Measurements from ENCODE around the gene SLC6A8.
"Not testable (repeated sequence)": the region's sequence is repeated elsewhere in the genome, so short reads cannot be mapped to it uniquely, and the experiment has no call there.

The SLC6A8 gene

GRCh38 chrX:153692611-153693156 is 5.0 kb downstream of the SLC6A8 start:
- H3K9me3 ChIP-seq (ENCODE audit: severe bottlenecking), result no peaks in the 10 kb centered on the region
- no peaks in the 10 kb centered on the region for H3K27me3 ChIP-seq (ENCODE audit: insufficient read depth, poor library complexity, severe bottlenecking)
- peaks cover 5% of the 10 kb centered on the region; the same call in 1 of the 2 replicates for H3K36me3 ChIP-seq (ENCODE audit: low read depth)
- no peaks in the 10 kb centered on the region for H3K4me1 ChIP-seq (ENCODE audit: insufficient read depth, poor library complexity, severe bottlenecking)
- DNase-seq (ENCODE audit: low spot score) (no peak), ATAC-seq (ENCODE audit: low read depth) (no peak)
- H3K27ac ChIP-seq (ENCODE audit: poor library complexity, severe bottlenecking), result no peak overlapping the region
- no peak overlapping the region for H3K4me3 ChIP-seq (ENCODE audit: severe bottlenecking)
- TF ChIP-seq, protein P1, sequence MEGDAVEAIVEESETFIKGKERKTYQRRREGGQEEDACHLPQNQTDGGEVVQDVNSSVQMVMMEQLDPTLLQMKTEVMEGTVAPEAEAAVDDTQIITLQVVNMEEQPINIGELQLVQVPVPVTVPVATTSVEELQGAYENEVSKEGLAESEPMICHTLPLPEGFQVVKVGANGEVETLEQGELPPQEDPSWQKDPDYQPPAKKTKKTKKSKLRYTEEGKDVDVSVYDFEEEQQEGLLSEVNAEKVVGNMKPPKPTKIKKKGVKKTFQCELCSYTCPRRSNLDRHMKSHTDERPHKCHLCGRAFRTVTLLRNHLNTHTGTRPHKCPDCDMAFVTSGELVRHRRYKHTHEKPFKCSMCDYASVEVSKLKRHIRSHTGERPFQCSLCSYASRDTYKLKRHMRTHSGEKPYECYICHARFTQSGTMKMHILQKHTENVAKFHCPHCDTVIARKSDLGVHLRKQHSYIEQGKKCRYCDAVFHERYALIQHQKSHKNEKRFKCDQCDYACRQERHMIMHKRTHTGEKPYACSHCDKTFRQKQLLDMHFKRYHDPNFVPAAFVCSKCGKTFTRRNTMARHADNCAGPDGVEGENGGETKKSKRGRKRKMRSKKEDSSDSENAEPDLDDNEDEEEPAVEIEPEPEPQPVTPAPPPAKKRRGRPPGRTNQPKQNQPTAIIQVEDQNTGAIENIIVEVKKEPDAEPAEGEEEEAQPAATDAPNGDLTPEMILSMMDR (IDR thresholded peaks at IDR 0.05; ENCODE audit: poor library complexity, severe bottlenecking), result no peak

GRCh38 chrX:153693216-153694086 is 5.7 kb downstream of the SLC6A8 start:
- no peak overlapping the region for H3K4me3 ChIP-seq (ENCODE audit: severe bottlenecking)
- DNase-seq (ENCODE audit: low spot score) (no peak), ATAC-seq (ENCODE audit: low read depth) (no peak)
- TF ChIP-seq, protein P1 (IDR thresholded peaks at IDR 0.05; ENCODE audit: poor library complexity, severe bottlenecking), result no peak
- no peaks in the 10 kb centered on the region for H3K4me1 ChIP-seq (ENCODE audit: insufficient read depth, poor library complexity, severe bottlenecking)
- H3K27me3 ChIP-seq (ENCODE audit: insufficient read depth, poor library complexity, severe bottlenecking), result no peaks in the 10 kb centered on the region
- no peaks in the 10 kb centered on the region for H3K9me3 ChIP-seq (ENCODE audit: severe bottlenecking)
- H3K27ac ChIP-seq (ENCODE audit: poor library complexity, severe bottlenecking), result no peak overlapping the region
- peaks cover 5% of the 10 kb centered on the region; the same call in 1 of the 2 replicates for H3K36me3 ChIP-seq (ENCODE audit: low read depth)

DNA sequence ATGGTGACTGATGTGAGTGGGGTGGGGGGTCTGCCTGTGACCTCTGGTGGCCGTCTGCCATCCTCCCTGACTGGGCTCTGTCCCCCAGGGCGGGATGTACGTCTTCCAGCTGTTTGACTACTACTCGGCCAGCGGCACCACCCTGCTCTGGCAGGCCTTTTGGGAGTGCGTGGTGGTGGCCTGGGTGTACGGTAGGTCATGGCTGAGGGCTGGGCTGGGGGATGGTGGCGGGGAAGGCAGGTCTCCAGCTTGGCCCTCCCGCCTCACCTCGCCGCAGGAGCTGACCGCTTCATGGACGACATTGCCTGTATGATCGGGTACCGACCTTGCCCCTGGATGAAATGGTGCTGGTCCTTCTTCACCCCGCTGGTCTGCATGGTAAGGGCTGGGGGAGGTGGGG is 6.5 kb downstream of the SLC6A8 start:
- not testable (repeated sequence) for H3K4me3 ChIP-seq (ENCODE audit: severe bottlenecking); H3K27ac ChIP-seq (ENCODE audit: poor library complexity, severe bottlenecking); H3K9me3 ChIP-seq (ENCODE audit: severe bottlenecking); H3K36me3 ChIP-seq (ENCODE audit: low read depth); ATAC-seq (ENCODE audit: low read depth); DNase-seq (ENCODE audit: low spot score); H3K27me3 ChIP-seq (ENCODE audit: insufficient read depth, poor library complexity, severe bottlenecking); H3K4me1 ChIP-seq (ENCODE audit: insufficient read depth, poor library complexity, severe bottlenecking)

DNA sequence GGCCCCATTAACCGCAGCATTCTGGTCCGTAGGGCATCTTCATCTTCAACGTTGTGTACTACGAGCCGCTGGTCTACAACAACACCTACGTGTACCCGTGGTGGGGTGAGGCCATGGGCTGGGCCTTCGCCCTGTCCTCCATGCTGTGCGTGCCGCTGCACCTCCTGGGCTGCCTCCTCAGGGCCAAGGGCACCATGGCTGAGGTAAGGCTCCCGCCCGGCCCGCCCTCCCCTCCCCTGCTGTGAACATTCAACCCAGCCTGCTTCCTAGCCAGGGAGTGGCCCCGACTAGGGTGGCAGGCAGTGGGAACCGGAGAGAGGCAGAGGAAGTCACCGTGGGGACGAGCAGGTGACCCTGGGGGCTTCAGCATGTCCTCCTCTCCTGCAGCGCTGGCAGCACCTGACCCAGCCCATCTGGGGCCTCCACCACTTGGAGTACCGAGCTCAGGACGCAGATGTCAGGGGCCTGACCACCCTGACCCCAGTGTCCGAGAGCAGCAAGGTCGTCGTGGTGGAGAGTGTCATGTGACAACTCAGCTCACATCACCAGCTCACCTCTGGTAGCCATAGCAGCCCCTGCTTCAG is 7.1 kb downstream of the SLC6A8 start:
- no peak overlapping the region for H3K4me3 ChIP-seq (ENCODE audit: severe bottlenecking)
- ATAC-seq (ENCODE audit: low read depth) (no peak), DNase-seq (ENCODE audit: low spot score) (no peak)
- no peaks in the 10 kb centered on the region for H3K4me1 ChIP-seq (ENCODE audit: insufficient read depth, poor library complexity, severe bottlenecking)
- no peaks in the 10 kb centered on the region for H3K27me3 ChIP-seq (ENCODE audit: insufficient read depth, poor library complexity, severe bottlenecking)
- TF ChIP-seq, protein P1 (IDR thresholded peaks at IDR 0.05; ENCODE audit: poor library complexity, severe bottlenecking), result no peak
- no peaks in the 10 kb centered on the region for H3K9me3 ChIP-seq (ENCODE audit: severe bottlenecking)
- H3K36me3 ChIP-seq (ENCODE audit: low read depth), result peaks cover 5% of the 10 kb centered on the region; the same call in 1 of the 2 replicates
- H3K27ac ChIP-seq (ENCODE audit: poor library complexity, severe bottlenecking), result no peak overlapping the region

DNA sequence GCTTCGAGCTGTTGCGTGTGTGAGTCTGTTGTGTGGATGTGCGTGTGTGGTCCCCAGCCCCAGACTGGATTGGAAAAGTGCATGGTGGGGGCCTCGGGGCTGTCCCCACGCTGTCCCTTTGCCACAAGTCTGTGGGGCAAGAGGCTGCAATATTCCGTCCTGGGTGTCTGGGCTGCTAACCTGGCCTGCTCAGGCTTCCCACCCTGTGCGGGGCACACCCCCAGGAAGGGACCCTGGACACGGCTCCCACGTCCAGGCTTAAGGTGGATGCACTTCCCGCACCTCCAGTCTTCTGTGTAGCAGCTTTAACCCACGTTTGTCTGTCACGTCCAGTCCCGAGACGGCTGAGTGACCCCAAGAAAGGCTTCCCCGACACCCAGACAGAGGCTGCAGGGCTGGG is 8.4 kb downstream of the SLC6A8 start:
- Histone ChIP-seq H3K9me3 (ENCODE audit: severe bottlenecking) (no peaks in the 10 kb centered on the region), H3K4me3 (ENCODE audit: severe bottlenecking) (no peak overlapping the region), H3K36me3 (ENCODE audit: low read depth) (peaks cover 5% of the 10 kb centered on the region; the same call in 1 of the 2 replicates), H3K27me3 (ENCODE audit: insufficient read depth, poor library complexity, severe bottlenecking) (no peaks in the 10 kb centered on the region), H3K4me1 (ENCODE audit: insufficient read depth, poor library complexity, severe bottlenecking) (no peaks in the 10 kb centered on the region), H3K27ac (ENCODE audit: poor library complexity, severe bottlenecking) (no peak overlapping the region)
- DNase-seq (ENCODE audit: low spot score) (no peak), ATAC-seq (ENCODE audit: low read depth) (no peak)
- TF ChIP-seq, protein P1 (IDR thresholded peaks at IDR 0.05; ENCODE audit: poor library complexity, severe bottlenecking), result no peak

DNA sequence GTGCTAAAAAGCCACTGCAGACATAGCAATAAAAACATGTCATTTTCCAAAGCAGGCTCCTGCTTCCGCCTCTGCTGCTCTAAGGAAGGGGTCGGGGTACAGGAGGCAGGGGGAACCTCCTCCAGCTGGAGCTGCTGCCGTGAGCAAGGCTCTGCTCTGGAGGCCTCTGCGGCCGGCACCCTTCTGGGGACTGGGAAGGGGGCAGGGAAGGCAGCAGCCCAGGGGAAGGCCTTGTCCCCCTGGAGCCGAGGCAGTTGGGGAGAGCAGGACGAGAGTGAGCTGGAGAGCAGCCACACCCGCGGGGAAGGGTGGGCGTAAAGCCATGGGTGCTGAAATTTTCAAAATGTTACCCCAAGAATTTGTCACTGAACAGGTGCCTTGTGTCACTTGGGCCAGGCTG is 8.8 kb downstream of the SLC6A8 start:
- H3K27me3 ChIP-seq (ENCODE audit: insufficient read depth, poor library complexity, severe bottlenecking); DNase-seq (ENCODE audit: low spot score); H3K27ac ChIP-seq (ENCODE audit: poor library complexity, severe bottlenecking); H3K4me1 ChIP-seq (ENCODE audit: insufficient read depth, poor library complexity, severe bottlenecking); H3K4me3 ChIP-seq (ENCODE audit: severe bottlenecking); ATAC-seq (ENCODE audit: low read depth); H3K9me3 ChIP-seq (ENCODE audit: severe bottlenecking); H3K36me3 ChIP-seq (ENCODE audit: low read depth): not testable (repeated sequence)

DNA sequence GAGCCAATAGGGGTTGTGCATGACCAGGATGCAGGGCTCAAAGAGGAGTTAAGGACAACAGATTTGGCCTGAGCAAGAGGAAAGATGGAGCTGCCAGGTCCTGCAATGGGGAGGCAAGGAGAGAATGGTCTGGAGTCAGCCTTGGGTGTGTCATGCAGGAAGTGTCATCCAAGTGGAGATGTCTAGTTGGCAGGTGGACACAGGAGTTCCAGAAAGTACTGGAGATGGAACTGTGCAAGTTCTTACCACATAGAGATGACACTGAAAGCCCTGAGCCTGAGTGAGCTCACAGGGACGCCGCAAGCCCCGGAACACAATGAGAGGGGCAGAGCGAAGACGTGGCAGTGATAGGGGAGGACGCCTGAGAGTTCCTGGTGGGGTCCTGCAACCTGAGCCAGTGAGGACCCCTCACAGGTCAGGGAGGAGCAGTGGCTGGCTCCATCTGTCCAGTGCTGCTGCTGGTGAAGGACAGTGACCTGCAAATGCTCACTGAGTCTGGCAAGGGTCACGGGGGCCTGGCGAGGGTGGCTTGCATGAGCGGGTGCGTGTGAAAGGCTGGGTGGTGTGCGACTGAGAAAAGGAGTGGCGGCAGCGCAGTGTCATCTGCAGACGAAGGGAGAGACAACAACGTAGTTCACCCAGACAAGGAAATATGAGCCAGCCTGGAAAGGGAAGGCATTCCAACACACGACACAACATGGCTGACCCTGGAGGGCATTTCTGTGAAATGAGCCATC is 9.4 kb downstream of the SLC6A8 start:
- H3K27ac ChIP-seq (ENCODE audit: poor library complexity, severe bottlenecking); H3K4me1 ChIP-seq (ENCODE audit: insufficient read depth, poor library complexity, severe bottlenecking); H3K9me3 ChIP-seq (ENCODE audit: severe bottlenecking); H3K4me3 ChIP-seq (ENCODE audit: severe bottlenecking); H3K27me3 ChIP-seq (ENCODE audit: insufficient read depth, poor library complexity, severe bottlenecking); H3K36me3 ChIP-seq (ENCODE audit: low read depth); DNase-seq (ENCODE audit: low spot score): not testable (repeated sequence)
- ATAC-seq (ENCODE audit: low read depth), result peak; percentile 35; the same call in 2 of the 3 replicates
